ENCODE measurements around the gene SYNDIG1L.

DNA sequence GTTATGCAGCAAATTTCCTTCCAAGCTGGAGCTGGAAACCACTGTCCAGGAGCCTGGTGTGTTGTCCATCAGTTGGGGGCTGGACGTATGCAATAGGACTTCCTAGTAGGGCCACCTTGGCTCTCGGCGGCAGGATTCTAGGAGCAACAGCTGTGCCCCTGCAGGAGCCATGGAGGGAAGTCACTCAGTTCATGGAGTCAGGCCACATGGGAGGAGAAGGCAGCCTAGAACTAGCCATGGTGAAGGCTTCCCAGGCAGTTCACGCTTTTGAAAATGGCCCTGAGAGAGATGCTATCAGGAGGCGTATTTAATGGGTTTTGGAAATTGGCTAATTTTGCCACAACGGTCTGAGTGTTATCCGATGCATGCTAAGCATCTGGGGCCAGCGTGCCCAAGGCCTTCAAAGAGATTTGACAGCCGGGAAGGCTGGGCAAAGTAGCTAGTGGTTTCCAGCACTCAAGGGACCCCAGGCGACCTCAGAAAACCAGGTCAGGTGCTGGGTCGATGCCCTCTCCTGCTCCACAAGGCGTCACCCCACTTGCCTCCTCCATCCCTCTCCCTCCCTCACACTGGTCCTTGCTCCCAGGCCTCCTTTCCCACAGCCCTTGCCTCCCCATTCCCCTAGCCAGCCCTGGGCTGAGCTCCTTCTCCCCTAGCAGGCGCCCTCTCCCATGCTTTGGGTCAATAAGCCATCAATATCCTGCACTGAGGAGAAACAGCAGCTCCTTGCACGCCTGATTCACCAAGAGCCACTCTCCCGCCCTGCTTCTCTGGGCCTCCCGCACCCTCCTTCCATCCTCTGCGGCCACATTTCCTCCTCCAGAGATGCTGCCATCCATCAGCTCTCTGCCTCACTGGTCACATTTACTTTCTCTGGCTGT lies 30.9 kb upstream of the SYNDIG1L start:
- TF ChIP-seq, protein P1, sequence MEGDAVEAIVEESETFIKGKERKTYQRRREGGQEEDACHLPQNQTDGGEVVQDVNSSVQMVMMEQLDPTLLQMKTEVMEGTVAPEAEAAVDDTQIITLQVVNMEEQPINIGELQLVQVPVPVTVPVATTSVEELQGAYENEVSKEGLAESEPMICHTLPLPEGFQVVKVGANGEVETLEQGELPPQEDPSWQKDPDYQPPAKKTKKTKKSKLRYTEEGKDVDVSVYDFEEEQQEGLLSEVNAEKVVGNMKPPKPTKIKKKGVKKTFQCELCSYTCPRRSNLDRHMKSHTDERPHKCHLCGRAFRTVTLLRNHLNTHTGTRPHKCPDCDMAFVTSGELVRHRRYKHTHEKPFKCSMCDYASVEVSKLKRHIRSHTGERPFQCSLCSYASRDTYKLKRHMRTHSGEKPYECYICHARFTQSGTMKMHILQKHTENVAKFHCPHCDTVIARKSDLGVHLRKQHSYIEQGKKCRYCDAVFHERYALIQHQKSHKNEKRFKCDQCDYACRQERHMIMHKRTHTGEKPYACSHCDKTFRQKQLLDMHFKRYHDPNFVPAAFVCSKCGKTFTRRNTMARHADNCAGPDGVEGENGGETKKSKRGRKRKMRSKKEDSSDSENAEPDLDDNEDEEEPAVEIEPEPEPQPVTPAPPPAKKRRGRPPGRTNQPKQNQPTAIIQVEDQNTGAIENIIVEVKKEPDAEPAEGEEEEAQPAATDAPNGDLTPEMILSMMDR (conservative IDR thresholded peaks at IDR 0.05; ENCODE audit: low read length) = no peak
- no peak for TF ChIP-seq EZH2phosphoT487 (IDR thresholded peaks at IDR 0.05; ENCODE audit: borderline replicate concordance)

Measured in Loucy (cell line).